Heart left ventricle (tissue), 16 donors: ENCODE data around the gene LIMD2. TPM values are rescaled to one million over a fixed set of nuclear protein-coding genes. Genes with fewer than 3 reads are reported as not detected.
A peak's percentile ranks its signal among the peaks of the same experiment; 100 is the strongest.

ENCODE experiments used
- ATAC-seq, 4 donors: fragments of 200-7000 bp; cut with Tn5 transposase; one replicate each; pipeline ENCODE4 v1.9.1; 2020 to 2022; ENCODE audit warnings: moderate library complexity in 4 of 4, mild to moderate bottlenecking in 3 of 4, moderate number of reproducible peaks in 1 of 4
- DNase-seq, 5 donors: peaks; one replicate each; pipeline ENCODE4 v3.0.0-alpha.2; 2020
- H3K27ac ChIP-seq, 12 donors: fragments of 200-600 bp; sonication (generic) in 4 of 12; one replicate each; pipeline versions ENCODE4 v1.5.0 to v1.8.0; 2016 to 2022; ENCODE audit warnings: mild to moderate bottlenecking in 2 of 12
- H3K27me3 ChIP-seq, 9 donors: fragments of 200-600 bp; sonication (generic) in 2 of 9; one replicate each; pipeline versions ENCODE4 v1.5.1 to v1.8.0; 2016 to 2022; ENCODE audit warnings: mild to moderate bottlenecking in 3 of 9
- H3K36me3 ChIP-seq, 9 donors: fragments of 200-600 bp; sonication (generic) in 2 of 9; one replicate each; pipeline versions ENCODE4 v1.5.0 to v1.8.0; 2018 to 2022; ENCODE audit warnings: mild to moderate bottlenecking in 2 of 9
- H3K4me1 ChIP-seq, 12 donors: fragments of 200-600 bp; sonication (generic) in 4 of 12; one replicate each; pipeline versions ENCODE4 v1.5.0 to v1.8.0; 2016 to 2022; ENCODE audit warnings: mild to moderate bottlenecking in 3 of 12
- H3K4me3 ChIP-seq, 12 donors: fragments of 200-600 bp; sonication (generic) in 4 of 12; one replicate each; pipeline versions ENCODE4 v1.5.0 to v1.8.0; 2017 to 2022; ENCODE audit warnings: mild to moderate bottlenecking in 9 of 12, moderate library complexity in 4 of 12
- H3K9me3 ChIP-seq, 12 donors: fragments of 200-600 bp; sonication (generic) in 4 of 12; one replicate each; pipeline versions ENCODE4 v1.5.0 to v1.8.0; 2016 to 2022; ENCODE audit warnings: mild to moderate bottlenecking in 1 of 12
- POLR2A ChIP-seq, 2 donors: fragments of 450-650 bp; IDR thresholded peaks; one replicate each; pipeline ENCODE4 v1.6.1; 2017; ENCODE audit warnings: antibody characterized with exemption in 2 of 2, mild to moderate bottlenecking in 2 of 2, moderate library complexity in 2 of 2
- WGBS, 4 donors: extraction: QIAGEN DNeasy Blood & Tissue Kit in 2 of 4; methylation state at CpG; one replicate each; pipeline versions ENCODE4 v1.1.5 to v1.1.7; 2013 to 2018; 5-methylcytosine and 5-hydroxymethylcytosine counted together
- intact Hi-C, 10 donors: fragments of 100-400 bp; cut with DNase I; formaldehyde crosslinking; loops; one replicate each; pipeline versions ENCODE4 v1.11.1 to v1.14.2; 2022
- polyA plus RNA-seq, 2 donors: library from polyadenylated mRNA; stranded (reverse); fragments of 200-250 nt; gene quantifications; one replicate each; pipeline ENCODE4 v1.2.3, GENCODE V29; 2013
- total RNA-seq, 9 donors: library from RNA; depleted of rRNA in 2 of 9; stranded (reverse); fragments of >200 nt in 2 of 9; fragmentation: NEBNext Ultra II Directional in 3 of 9; extraction: Animal tissue kit (Norgen Biotek cat#: 25700) in 3 of 9; gene quantifications; one replicate each; pipeline versions ENCODE4 v1.1.0 to v1.2.4, GENCODE V29; 2016 to 2023
- TF ChIP-seq, protein P1 (sequence below), 12 donors: fragments of 200-600 bp; sonication (generic) in 4 of 12; IDR thresholded peaks; one replicate each; pipeline versions ENCODE4 v1.5.0 to v1.8.0; 2018 to 2022; ENCODE audit warnings: antibody characterized with exemption in 12 of 12, mild to moderate bottlenecking in 5 of 12
- donor health status: ischemic (EF 13 %, LVEDD 7.1; RV severe dilation, severe dysfunction).
- donor health status: healthy with polysubstance abuse.
- donor health status: DM: no; HTN: yes; CAD: no.
- donor health status: DM: no; HTN: no; CAD: no.
- donor health status: ischemic (EF 25% LVEDD 6.9; RV normal size, moderate dysfunction).
- donor health status: ischemic (EF 25% LVEDD 5.7; RV mildly dilated, moderate dysfunction).
- donor health status: healthy.
- donor health status: DM: yes; HTN: yes; CAD: no.
- donor health status: ischemic (EF 35%, LVEDD 5.7; RV mildly dilated, moderate dysfunction).
- donor health status: nonischemic (EF 11% LVEDD 7.7; RV severe dilation, severe dysfunction).
- donor health status: DM: yes; HTN: yes; CAD: no.
- donor health status: PGD.
- donor health status: ischemic (EF 29% LVEDD 5.4; RV normal size, mild dysfunction).
- donor health status: nonischemic (EF 23%, LVEDD 6.1; RV moderate dilation, normal function).

Gene LIMD2
- total and polyA plus RNA-seq, 11 donors: 1.9 to 48.0 (median 3.5) TPM

DNA sequence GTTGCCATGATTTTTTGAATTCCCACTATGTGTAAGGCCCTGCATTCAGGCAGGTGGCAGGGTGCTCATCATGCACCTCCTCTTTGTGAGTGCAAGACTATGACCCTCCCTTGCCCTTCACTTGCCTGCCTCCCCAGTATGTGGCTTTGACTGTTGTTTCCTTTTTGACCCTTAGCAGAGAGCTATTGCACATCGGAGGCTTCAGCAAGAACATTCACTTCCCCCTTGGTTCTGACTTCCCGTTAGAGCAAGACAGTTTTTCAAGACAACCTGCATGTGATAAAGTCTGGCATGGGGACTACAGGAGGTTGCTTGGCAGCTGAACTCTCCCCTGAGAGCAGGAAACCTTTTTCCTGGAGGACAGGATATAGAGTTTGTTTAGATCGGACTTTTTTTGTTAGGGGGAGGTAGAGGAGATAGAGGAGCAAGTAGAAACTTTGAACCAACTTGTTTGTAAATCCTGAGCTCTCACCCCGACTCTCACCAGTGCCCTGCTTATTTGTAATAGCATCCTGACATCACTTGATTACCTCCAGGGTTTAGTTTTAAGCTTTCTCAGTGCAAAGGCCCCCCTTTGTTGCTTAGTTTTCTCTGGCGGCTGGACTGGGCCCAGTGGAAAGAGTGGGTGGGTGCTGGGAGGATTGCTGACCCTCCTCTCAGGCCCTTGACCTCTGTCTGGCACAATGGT lies 34.3 kb downstream of the LIMD2 start:
- Histone ChIP-seq H3K27ac (peak overlapping the region in 8 of 12 donors; percentile 8 to 79 (median 38)), H3K36me3 (peaks cover 0 to 95% (median 84%) of the 10 kb centered on the region in 9 donors), H3K4me3 (no peak overlapping the region), H3K27me3 (no peaks in the 10 kb centered on the region), H3K4me1 (peaks cover 0 to 39% (median 13%) of the 10 kb centered on the region in 12 donors), H3K9me3 (no peaks in the 10 kb centered on the region)
- WGBS, 4 donors: 46 to 67% (median 51%) methylated on average over 5 of the region's 5 CpGs
- TF ChIP-seq, protein P1, sequence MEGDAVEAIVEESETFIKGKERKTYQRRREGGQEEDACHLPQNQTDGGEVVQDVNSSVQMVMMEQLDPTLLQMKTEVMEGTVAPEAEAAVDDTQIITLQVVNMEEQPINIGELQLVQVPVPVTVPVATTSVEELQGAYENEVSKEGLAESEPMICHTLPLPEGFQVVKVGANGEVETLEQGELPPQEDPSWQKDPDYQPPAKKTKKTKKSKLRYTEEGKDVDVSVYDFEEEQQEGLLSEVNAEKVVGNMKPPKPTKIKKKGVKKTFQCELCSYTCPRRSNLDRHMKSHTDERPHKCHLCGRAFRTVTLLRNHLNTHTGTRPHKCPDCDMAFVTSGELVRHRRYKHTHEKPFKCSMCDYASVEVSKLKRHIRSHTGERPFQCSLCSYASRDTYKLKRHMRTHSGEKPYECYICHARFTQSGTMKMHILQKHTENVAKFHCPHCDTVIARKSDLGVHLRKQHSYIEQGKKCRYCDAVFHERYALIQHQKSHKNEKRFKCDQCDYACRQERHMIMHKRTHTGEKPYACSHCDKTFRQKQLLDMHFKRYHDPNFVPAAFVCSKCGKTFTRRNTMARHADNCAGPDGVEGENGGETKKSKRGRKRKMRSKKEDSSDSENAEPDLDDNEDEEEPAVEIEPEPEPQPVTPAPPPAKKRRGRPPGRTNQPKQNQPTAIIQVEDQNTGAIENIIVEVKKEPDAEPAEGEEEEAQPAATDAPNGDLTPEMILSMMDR (IDR thresholded peaks at IDR 0.05): no peak
- TF ChIP-seq POLR2A (IDR thresholded peaks at IDR 0.05): no peak
- DNase-seq (peak in 3 of 5 donors; percentile 32 to 38 (median 32)), ATAC-seq (peak in 3 of 4 donors; percentile 71 to 91 (median 86))
- intact Hi-C loops: no loop called here

DNA sequence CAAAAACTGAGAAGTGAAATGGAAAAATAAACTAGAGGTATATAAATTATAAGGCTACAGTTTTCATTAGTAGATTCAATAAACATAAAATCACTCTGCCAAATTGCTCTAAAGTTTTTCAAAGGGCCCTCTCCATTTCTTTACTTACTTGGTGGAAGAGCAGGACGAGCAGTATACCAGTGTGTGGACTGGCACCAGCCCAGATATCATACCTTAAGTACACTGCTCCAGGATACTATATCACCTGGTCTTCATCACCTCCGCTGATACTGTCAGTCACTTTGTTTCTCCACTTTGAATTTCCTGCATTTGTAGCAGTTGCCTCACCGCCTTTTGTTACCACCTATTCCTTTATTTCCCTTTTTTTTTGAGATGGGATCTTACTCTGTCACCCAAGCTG lies 40.1 kb downstream of the LIMD2 start:
- ATAC-seq: no peak
- H3K36me3 ChIP-seq: peaks cover 0 to 97% (median 82%) of the 10 kb centered on the region in 9 donors

DNA sequence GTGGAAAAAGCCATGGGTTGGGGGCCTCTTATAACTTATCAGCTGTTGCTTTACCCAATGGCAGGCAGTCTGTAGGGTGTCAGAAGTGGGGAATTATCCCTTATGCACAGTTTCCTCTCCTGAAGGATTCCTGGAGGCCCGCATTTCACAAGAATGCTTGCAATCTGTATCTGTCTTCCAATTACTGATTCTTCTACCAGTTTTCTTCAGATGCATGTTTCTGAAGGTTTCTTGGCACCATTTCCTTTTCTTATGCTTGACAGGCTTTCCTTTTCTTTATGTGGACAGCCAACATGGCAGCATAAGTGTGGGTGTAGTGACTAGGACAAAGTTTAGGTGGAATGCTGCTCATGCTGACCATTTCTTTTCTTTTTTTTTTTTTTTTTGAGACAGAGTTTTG lies 41.6 kb downstream of the LIMD2 start:
- intact Hi-C loops: no loop called here
- Histone ChIP-seq H3K4me1 (peaks cover 0 to 7% (median 0%) of the 10 kb centered on the region in 12 donors), H3K27me3 (no peaks in the 10 kb centered on the region), H3K27ac (no peak overlapping the region), H3K9me3 (no peaks in the 10 kb centered on the region), H3K36me3 (peaks cover 0 to 99% (median 90%) of the 10 kb centered on the region in 9 donors), H3K4me3 (no peak overlapping the region)
- no peak for TF ChIP-seq POLR2A (IDR thresholded peaks at IDR 0.05)
- TF ChIP-seq, protein P1 (IDR thresholded peaks at IDR 0.05): no peak
- DNase-seq (no peak), ATAC-seq (no peak)
- WGBS, 4 donors: 77 to 85% (median 80%) methylated on average over 1 of the region's 1 CpG

More for the DNA sequence above, 40.1 kb downstream of the LIMD2 start:
- Histone ChIP-seq H3K4me1 (peaks cover 0 to 7% (median 5%) of the 10 kb centered on the region in 12 donors), H3K27me3 (no peaks in the 10 kb centered on the region), H3K9me3 (no peaks in the 10 kb centered on the region), H3K27ac (no peak overlapping the region), H3K4me3 (no peak overlapping the region)
- 89 to 96% (median 93%) methylated on average over 3 of the region's 3 CpGs for WGBS, 4 donors
- intact Hi-C loops: no loop called here
- no peak for TF ChIP-seq POLR2A (IDR thresholded peaks at IDR 0.05)
- TF ChIP-seq, protein P1 (IDR thresholded peaks at IDR 0.05): no peak
- no peak for DNase-seq

DNA sequence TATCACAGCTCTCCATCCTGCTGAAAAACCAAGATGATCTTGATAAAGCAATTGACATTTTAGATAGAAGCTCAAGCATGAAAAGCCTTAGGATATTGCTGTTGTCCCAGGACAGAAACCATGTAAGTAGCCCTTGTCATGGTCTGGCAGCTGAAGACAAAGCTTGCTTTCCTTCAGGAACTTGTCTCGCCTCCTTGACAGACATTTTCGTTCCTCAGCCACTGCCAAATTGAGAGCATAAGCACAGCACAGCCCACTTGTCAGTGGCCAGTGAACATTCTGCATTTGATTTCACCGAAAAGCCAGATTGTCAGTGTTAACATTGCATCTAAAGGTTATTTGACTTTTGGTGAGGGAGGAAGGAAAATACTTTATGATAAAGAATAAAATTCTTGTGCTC lies 42.1 kb downstream of the LIMD2 start:
- WGBS, 4 donors: 71 to 84% (median 79%) methylated on average over 3 of the region's 3 CpGs
- no peak overlapping the region for H3K4me3 ChIP-seq
- H3K27me3 ChIP-seq: no peaks in the 10 kb centered on the region
- no peaks in the 10 kb centered on the region for H3K9me3 ChIP-seq
- intact Hi-C loops: no loop called here
- TF ChIP-seq POLR2A (IDR thresholded peaks at IDR 0.05): no peak
- TF ChIP-seq, protein P1 (IDR thresholded peaks at IDR 0.05): no peak
- ATAC-seq: no peak
- H3K27ac ChIP-seq: no peak overlapping the region
- no peak for DNase-seq
- H3K36me3 ChIP-seq: peaks cover 0 to 99% (median 90%) of the 10 kb centered on the region in 9 donors
- peaks cover 0 to 8% (median 0%) of the 10 kb centered on the region in 12 donors for H3K4me1 ChIP-seq
